ENCODE results near the gene ZFAND2B. TPM values are rescaled to one million over a fixed set of nuclear protein-coding genes. Genes with fewer than 3 reads are reported as not detected.
A peak's percentile ranks its signal among the peaks of the same experiment; 100 is the strongest.

Gene ZFAND2B
- total RNA-seq, 4 donors from 2014 or later: 43.7 to 129 (median 112) TPM

DNA sequence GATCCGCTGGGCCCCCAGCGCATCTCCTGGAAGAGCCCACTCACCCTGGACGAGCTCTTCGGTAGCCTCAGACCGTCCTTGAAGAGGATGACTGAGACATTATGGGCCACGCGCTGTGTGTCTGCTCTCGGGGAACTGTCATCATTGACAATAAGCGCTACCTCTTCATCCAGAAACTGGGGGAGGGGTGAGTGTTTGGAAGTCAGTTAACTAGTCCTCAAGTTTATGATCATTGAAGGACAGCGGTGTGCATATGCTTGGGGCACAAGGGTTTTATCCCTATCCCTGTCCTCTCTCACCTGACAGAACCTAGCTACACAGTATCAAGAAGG, 39.3 kb downstream of the ZFAND2B start:
- no peak for DNase-seq
- Histone ChIP-seq H3K27ac (peak overlapping the region; percentile 86 to 98 (median 92)), H3K9me3 (no peaks in the 10 kb centered on the region), H3K4me3 (peak overlapping the region; percentile 65 to 88 (median 76)), H3K27me3 (no peaks in the 10 kb centered on the region), H3K4me1 (peaks cover 7 to 65% (median 43%) of the 10 kb centered on the region in 4 donors), H3K36me3 (peaks cover 0 to 6% (median 0%) of the 10 kb centered on the region in 3 donors)
- TF ChIP-seq POLR2A (IDR thresholded peaks at IDR 0.05): no peak
- TF ChIP-seq, protein P1, sequence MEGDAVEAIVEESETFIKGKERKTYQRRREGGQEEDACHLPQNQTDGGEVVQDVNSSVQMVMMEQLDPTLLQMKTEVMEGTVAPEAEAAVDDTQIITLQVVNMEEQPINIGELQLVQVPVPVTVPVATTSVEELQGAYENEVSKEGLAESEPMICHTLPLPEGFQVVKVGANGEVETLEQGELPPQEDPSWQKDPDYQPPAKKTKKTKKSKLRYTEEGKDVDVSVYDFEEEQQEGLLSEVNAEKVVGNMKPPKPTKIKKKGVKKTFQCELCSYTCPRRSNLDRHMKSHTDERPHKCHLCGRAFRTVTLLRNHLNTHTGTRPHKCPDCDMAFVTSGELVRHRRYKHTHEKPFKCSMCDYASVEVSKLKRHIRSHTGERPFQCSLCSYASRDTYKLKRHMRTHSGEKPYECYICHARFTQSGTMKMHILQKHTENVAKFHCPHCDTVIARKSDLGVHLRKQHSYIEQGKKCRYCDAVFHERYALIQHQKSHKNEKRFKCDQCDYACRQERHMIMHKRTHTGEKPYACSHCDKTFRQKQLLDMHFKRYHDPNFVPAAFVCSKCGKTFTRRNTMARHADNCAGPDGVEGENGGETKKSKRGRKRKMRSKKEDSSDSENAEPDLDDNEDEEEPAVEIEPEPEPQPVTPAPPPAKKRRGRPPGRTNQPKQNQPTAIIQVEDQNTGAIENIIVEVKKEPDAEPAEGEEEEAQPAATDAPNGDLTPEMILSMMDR (IDR thresholded peaks at IDR 0.05): no peak

DNA sequence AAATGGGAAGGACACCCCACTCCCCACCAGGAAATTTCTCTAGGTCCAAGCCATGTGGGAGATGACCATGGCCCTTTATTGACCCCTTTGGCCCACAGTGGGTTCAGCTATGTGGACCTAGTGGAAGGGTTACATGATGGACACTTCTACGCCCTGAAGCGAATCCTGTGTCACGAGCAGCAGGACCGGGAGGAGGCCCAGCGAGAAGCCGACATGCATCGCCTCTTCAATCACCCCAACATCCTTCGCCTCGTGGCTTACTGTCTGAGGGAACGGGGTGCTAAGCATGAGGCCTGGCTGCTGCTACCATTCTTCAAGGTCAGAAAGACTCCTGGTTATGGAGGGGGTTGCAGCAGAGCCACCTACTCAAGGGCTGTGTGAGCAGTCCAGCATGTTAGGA, 40.0 kb downstream of the ZFAND2B start:
- H3K27me3 ChIP-seq: no peaks in the 10 kb centered on the region
- H3K36me3 ChIP-seq: peaks cover 0 to 13% (median 0%) of the 10 kb centered on the region in 3 donors
- peaks cover 7 to 71% (median 48%) of the 10 kb centered on the region in 4 donors for H3K4me1 ChIP-seq
- peak overlapping the region in 1 of 4 donors; percentile 65 for H3K4me3 ChIP-seq
- no peaks in the 10 kb centered on the region for H3K9me3 ChIP-seq
- TF ChIP-seq POLR2A (IDR thresholded peaks at IDR 0.05): no peak
- TF ChIP-seq, protein P1 (IDR thresholded peaks at IDR 0.05): no peak
- DNase-seq: no peak
- H3K27ac ChIP-seq: peak overlapping the region; percentile 49 to 98 (median 92)

DNA sequence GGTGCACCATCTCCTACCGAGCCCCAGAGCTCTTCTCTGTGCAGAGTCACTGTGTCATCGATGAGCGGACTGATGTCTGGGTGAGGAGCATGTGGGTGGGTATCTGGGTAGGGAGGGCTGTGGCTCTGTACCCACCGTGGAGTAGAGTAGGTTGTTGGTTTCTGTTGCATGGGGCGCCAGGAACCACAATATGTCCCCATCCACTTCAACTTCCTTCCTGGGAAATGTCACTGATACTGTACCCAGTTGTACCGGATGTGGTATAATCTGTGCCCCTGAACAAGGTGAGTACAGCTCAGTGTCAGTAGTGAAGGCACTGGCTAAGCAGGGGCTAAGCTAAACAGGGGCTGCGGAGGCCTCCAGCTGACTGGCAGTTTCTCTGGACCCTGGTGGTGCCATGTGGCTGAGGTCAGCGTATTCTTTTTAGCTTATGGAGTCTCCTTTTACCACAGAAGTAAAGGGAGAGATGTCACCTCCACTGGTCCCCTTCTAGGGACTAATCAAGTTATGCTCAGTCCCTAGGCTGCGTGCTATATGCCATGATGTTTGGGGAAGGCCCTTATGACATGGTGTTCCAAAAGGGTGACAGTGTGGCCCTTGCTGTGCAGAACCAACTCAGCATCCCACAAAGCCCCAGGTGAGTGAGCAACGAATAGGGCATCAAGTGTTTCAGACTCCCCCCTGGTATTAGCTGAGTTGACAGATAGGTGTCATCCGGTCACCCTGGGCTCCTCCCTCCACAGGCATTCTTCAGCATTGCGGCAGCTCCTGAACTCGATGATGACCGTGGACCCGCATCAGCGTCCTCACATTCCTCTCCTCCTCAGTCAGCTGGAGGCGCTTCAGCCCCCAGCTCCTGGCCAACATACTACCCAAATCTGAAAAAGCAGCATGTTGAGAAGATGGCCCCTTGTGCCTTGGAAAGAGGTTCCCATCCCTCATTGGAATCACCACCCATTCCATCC, 41.4 kb downstream of the ZFAND2B start:
- DNase-seq: peak in 2 of 3 donors; percentile 75 to 83
- H3K4me1 ChIP-seq: peaks cover 7 to 82% (median 54%) of the 10 kb centered on the region in 4 donors
- peak overlapping the region in 1 of 4 donors; percentile 38 for H3K4me3 ChIP-seq
- peaks cover 0 to 13% (median 0%) of the 10 kb centered on the region in 3 donors for H3K36me3 ChIP-seq
- H3K9me3 ChIP-seq: no peaks in the 10 kb centered on the region
- H3K27me3 ChIP-seq: no peaks in the 10 kb centered on the region
- TF ChIP-seq POLR2A (IDR thresholded peaks at IDR 0.05): no peak
- TF ChIP-seq, protein P1 (IDR thresholded peaks at IDR 0.05): no peak
- H3K27ac ChIP-seq: peak overlapping the region; percentile 91 to 98 (median 92)

DNA sequence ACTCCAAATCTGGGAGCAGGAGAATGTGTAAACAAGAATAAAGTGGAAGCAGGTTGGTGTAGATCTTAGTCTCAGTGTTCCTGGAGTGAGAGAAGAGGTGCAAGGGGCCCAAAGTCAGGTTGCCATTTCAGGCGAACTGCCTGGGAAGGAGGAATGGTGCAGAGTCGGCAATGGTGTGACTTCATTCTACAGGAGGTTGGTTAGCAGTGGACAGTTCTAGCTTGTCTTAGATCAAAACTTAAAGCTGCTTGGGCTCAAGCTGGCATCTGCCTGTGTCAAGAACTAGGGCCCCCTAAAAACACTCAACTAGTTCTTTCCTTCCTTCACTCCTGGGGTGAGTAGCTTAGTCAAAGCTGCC, 42.2 kb downstream of the ZFAND2B start:
- Histone ChIP-seq H3K9me3 (no peaks in the 10 kb centered on the region), H3K4me3 (peak overlapping the region; percentile 14 to 38 (median 33)), H3K36me3 (peaks cover 0 to 13% (median 0%) of the 10 kb centered on the region in 3 donors), H3K4me1 (peaks cover 7 to 85% (median 54%) of the 10 kb centered on the region in 4 donors), H3K27me3 (no peaks in the 10 kb centered on the region), H3K27ac (peak overlapping the region; percentile 91 to 98 (median 92))
- TF ChIP-seq POLR2A (IDR thresholded peaks at IDR 0.05): no peak
- DNase-seq: no peak

DNA sequence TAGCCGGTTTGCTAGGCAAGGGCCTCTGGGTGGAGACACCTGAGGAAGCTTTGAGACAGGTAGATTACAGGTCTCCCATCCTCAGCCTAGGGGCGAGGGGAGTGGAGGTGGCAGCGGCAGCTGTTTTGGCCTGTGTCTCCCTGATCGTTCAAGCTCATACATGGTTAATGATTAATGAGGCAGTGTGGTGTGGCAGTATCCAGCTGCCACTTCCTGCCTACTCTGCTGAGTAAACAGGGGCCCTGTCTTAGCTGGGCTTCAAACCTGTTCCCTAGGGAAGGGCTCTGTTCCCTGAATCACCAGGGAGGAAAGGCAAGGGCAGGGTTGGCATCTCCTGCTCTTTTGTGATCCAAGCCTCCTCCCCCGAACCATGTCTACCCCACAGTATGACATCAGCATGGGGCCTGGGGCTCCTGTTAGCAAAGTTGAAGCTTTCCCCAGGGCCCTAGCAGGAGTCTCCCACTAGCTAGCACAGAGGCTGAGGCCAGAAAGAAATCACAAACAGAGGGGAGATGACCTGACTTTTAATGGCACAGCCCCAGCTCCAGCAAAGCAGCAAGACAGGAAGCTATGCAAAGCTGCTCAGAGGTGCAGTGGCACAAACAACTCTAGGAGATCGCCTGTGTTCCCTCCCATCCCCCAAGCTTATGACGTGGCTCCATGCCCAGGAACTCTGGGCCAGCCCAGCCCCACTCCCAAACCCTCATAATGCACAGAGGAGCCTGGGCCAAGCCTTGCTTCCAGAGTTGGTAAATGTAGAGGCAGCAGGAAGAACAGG, 42.8 kb downstream of the ZFAND2B start:
- TF ChIP-seq, protein P1 (IDR thresholded peaks at IDR 0.05): no peak
- peak; percentile 20 to 42 for TF ChIP-seq POLR2A (IDR thresholded peaks at IDR 0.05)
- Histone ChIP-seq H3K4me1 (peaks cover 7 to 84% (median 54%) of the 10 kb centered on the region in 4 donors), H3K36me3 (peaks cover 0 to 13% (median 0%) of the 10 kb centered on the region in 3 donors), H3K4me3 (peak overlapping the region; percentile 14 to 38 (median 33)), H3K9me3 (no peaks in the 10 kb centered on the region), H3K27ac (peak overlapping the region; percentile 91 to 98 (median 92)), H3K27me3 (no peaks in the 10 kb centered on the region)
- DNase-seq: peak; percentile 80 to 95 (median 92)
